ENCODE measurements around the gene PALB2.

Gene PALB2

DNA sequence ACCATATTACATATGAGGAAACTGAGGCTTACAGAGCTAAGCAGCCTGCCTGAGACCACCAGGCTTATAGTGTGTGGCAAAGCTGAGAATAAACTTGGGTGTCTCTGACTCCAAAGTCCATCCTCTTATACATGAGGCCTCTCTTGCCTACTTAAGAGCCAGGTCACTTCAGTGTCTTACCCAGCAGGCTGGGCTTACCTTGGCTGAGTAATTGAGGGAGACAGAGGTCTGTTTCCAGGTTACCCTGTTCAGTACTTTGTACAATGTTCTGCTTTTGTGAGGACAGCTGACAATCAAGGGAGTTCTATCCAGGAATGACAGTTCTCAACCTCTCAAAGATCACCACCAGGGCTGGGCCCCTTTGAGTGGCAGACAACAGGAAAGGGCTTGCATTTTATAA lies 59.3 kb downstream of the PALB2 start:
- no peak for DNase-seq
- TF ChIP-seq POLR2A (IDR thresholded peaks at IDR 0.05; ENCODE audit: low read length), result no peak
- no peak for TF ChIP-seq GATA1 (IDR thresholded peaks at IDR 0.05; ENCODE audit: low read depth, low read length)

GRCh38 chr16:23580391-23580790 lies 60.7 kb downstream of the PALB2 start:
- TF ChIP-seq GATA1 (IDR thresholded peaks at IDR 0.05; ENCODE audit: low read depth, low read length) (no peak), POLR2A (IDR thresholded peaks at IDR 0.05; ENCODE audit: low read length) (no peak)
- DNase-seq, result no peak

DNA sequence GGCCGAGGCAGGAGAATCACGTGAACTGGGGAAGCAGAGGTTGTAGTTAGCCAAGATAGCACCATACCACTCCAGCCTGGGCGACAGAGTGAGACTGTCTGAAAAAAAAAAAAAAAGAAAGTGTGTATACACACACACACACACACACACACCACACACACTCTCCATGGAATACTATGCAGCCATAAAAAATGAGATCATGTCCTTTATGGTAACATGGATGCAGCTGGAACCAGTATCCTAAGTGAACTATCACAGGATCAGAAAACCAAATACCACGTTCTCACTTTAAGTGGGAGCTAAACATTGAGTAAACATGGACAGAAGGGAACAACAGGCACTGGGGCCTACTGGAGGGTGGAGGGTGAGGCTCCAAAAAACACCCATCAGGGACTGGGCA lies 61.7 kb downstream of the PALB2 start:
- TF ChIP-seq GATA1 (IDR thresholded peaks at IDR 0.05; ENCODE audit: low read depth, low read length) (no peak), POLR2A (IDR thresholded peaks at IDR 0.05; ENCODE audit: low read length) (no peak)
- DNase-seq, result no peak

GRCh38 chr16:23578101-23578830 lies 62.8 kb downstream of the PALB2 start:
- no peak for DNase-seq
- TF ChIP-seq GATA1 (IDR thresholded peaks at IDR 0.05; ENCODE audit: low read depth, low read length) (no peak), POLR2A (IDR thresholded peaks at IDR 0.05; ENCODE audit: low read length) (no peak)

DNA sequence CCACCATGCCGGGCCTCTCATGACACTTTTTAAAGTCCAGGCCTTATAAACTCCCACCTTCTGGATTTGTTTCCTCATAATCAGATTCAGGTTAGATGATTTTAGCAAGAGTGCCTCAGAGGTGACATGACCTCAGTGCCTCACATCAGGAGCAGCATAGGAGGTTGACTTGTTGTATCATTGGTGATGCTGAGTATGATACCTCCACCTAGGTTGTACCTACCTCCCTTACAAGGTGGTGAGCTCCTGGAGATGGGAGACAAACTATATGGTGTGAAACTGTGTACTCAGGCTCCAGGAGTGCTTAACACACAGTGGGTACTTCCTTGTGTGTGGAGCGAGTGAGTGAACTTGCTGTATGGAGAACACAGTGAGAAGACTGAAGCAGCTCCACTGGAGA lies 63.6 kb downstream of the PALB2 start:
- DNase-seq, result no peak
- TF ChIP-seq POLR2A (IDR thresholded peaks at IDR 0.05; ENCODE audit: low read length) (no peak), GATA1 (IDR thresholded peaks at IDR 0.05; ENCODE audit: low read depth, low read length) (no peak)

GRCh38 chr16:23575834-23576233 lies 65.3 kb downstream of the PALB2 start:
- no peak for DNase-seq
- TF ChIP-seq POLR2A (IDR thresholded peaks at IDR 0.05; ENCODE audit: low read length), result no peak
- no peak for TF ChIP-seq GATA1 (IDR thresholded peaks at IDR 0.05; ENCODE audit: low read depth, low read length)

DNA sequence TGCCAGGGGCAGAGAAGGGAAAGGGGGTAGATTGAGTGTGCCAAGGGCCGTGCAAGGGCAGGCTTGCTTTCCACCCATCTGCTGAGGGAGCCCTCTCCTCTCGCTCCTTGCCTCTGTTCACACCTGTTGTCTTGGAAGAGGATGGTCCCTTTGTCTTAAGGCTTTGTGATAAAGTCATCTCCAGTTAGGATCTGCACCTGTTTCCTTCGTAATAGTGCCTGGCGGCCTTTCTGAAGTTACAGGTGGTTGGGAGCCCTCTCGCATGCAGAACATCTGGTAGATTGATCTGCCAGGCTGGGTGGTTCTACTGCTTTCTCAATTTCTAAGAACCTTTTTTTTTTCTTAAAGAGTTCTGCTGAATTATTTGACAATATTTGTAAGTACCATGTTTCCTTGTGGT lies 67.3 kb downstream of the PALB2 start:
- no peak for TF ChIP-seq GATA1 (IDR thresholded peaks at IDR 0.05; ENCODE audit: low read depth, low read length)
- TF ChIP-seq POLR2A (IDR thresholded peaks at IDR 0.05; ENCODE audit: low read length), result no peak
- no peak for DNase-seq

- no peak for TF ChIP-seq POLR2A (IDR thresholded peaks at IDR 0.05; ENCODE audit: low read length)
- TF ChIP-seq GATA1 (IDR thresholded peaks at IDR 0.05; ENCODE audit: low read depth, low read length), result no peak
- DNase-seq, result no peak
Measured at GRCh38 chr16:23572394-23572793, 68.7 kb downstream of the PALB2 start.

DNA sequence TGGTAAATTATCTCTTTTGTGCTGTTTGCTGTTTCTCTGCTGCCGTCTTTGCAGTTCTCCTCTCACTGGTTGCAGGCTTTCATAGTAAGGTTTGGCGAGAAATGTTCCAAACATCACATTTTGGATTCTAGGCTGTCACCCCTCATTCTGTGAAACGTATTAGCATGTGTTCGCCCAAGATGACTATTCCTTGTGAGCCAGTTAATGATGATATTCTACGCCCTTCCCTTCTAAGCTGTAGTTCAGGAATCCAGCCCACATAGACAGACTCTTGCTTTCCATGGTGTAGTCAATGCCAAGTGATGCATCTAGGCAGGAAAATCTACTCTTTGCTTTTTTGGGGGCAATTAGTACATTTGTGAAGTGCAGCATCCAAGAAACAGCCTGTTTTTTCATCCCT lies 69.2 kb downstream of the PALB2 start:
- TF ChIP-seq GATA1 (IDR thresholded peaks at IDR 0.05; ENCODE audit: low read depth, low read length), result no peak
- no peak for TF ChIP-seq POLR2A (IDR thresholded peaks at IDR 0.05; ENCODE audit: low read length)
- DNase-seq, result no peak

DNA sequence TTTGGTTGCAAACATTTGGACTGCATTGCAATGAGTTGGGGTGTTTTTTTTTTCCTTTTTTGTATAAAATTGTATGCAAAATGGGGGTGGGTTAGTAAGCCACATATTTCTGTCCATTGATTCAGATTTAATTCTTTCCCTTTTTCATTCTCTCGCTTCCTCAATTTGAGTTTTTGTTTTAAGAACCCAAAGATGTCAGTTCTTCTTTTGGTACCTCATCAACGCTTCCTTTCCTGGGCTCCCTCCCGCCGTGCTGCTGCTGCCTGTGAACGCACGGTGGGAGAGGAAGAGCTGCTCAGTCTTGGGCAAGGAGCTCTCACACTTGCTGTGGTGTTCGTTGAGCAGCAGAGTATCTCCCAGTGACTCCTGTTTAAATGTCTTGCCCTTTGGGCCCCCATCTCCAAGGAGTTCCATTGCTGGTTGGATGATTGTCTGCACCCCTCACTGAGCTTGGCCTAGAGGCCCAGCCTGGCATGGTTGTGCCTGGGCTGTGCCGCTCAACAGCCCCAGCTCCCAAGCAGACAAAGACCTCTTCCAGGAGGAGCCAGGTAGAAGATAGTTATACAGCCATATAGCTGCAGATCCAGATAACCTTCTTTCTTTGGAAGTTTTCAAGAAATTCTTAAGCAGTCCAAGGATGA lies 70.0 kb downstream of the PALB2 start:
- no peak for TF ChIP-seq POLR2A (IDR thresholded peaks at IDR 0.05; ENCODE audit: low read length)
- no peak for TF ChIP-seq GATA1 (IDR thresholded peaks at IDR 0.05; ENCODE audit: low read depth, low read length)

GRCh38 chr16:23567602-23568001 lies 73.5 kb downstream of the PALB2 start:
- TF ChIP-seq GATA1 (IDR thresholded peaks at IDR 0.05; ENCODE audit: low read depth, low read length), result no peak
- TF ChIP-seq POLR2A (IDR thresholded peaks at IDR 0.05; ENCODE audit: low read length), result no peak
- DNase-seq, result no peak

More for the DNA sequence above, 70.0 kb downstream of the PALB2 start:
- no peak for DNase-seq

DNA sequence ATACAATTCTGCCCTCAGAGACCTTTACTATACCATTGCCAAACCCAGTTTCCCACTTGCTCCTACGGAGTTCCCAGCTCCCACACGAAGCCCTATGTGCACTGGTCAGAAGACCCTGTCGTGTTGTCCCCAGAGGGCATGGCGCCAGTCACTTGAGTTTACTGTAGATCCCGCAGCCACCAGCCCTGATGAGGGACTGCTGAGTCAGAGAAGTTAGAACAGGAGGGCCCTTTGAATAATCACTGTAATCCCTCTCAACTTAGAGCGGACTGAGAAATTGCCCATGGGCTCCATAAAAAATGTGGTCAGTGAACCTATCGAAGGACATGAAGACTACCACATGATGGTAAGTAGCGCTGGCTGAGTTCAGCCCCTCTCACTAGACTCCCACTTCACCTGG lies 74.4 kb downstream of the PALB2 start:
- DNase-seq, result no peak
- TF ChIP-seq POLR2A (IDR thresholded peaks at IDR 0.05; ENCODE audit: low read length) (no peak), GATA1 (IDR thresholded peaks at IDR 0.05; ENCODE audit: low read depth, low read length) (no peak)

DNA sequence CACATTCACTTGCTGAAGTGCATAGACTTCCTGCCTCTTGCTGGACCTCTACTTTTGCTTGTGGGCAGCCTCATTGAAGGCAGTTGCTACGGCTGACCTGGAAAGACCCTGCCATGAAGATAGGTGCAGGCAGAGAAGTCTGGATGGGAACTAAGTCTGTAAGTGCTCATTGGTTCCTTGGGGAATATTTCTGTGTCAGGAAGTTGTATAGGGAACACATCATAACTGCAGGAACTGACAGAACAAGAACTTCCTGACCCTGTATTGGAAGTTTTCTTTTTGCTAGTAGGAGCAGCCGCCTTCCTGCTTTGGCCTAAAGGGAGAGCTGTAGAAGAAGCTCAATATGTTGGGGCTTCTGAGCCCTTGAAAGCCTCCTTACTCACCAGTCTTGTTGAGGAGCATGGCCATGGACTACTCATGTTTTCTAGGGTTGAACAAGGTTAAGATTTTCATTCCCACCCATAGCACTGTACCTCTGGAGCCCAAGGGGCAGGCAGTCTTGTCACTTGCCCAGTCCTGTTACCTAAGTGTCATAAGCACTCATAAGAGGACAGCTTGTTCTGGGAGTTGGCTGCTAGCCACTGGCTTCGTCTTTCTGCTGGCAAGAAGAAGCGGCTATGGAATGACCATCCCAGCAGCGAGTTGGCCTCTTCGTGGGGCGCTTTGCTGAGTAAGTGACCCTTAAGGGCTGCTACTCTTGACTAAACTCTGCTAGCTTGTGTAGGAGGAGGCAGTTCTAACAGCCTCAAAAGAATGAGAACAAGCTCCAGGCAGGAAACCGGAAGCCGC lies 76.3 kb downstream of the PALB2 start:
- no peak for DNase-seq

DNA sequence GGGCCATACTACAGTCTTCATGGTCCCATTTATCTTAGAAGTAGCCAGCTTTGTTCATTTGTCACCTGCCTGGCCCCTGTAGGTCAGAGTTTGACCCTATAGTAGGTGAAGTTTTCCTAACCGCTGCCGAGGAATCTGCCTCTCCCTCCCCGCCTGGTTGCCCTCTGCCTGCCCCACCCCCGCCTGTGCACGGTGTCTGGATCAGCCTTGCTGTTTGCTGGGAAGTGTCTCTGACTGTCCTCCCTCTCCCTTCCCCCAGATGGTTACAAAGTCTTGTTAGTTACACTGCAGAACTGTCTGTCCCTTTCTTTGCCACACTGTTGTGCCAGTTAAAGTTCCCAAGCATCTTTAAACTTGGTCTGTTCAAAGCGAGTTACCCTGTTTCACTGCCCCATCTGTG lies 77.9 kb downstream of the PALB2 start:
- TF ChIP-seq GATA1 (IDR thresholded peaks at IDR 0.05; ENCODE audit: low read depth, low read length) (no peak), POLR2A (IDR thresholded peaks at IDR 0.05; ENCODE audit: low read length) (no peak)

More for the DNA sequence above, 76.3 kb downstream of the PALB2 start:
- TF ChIP-seq POLR2A (IDR thresholded peaks at IDR 0.05; ENCODE audit: low read length), result no peak
- no peak for TF ChIP-seq GATA1 (IDR thresholded peaks at IDR 0.05; ENCODE audit: low read depth, low read length)

More for the DNA sequence above, 77.9 kb downstream of the PALB2 start:
- DNase-seq, result no peak

Data from erythroblast (primary cell).